Gastrocnemius medialis (tissue), 4 donors: Measurements from ENCODE around the gene CHST8. TPM values are rescaled to one million over a fixed set of nuclear protein-coding genes. Genes with fewer than 3 reads are reported as not detected.

ENCODE experiments used
- ATAC-seq, 2 donors: fragments of 150-250 bp; one replicate each; pipeline ENCODE4 v1.9.1; 2016
- DNase-seq, 2 donors: peaks; one replicate each; pipeline ENCODE4 v3.0.0-alpha.2; 2019
- H3K27ac ChIP-seq, 4 donors: fragments of 200-600 bp; sonication (generic); 1 replicate in 1 of 4; 2 replicates in 3 of 4; pipeline ENCODE4 v1.5.1; 2016 to 2018; ENCODE audit warnings: mild to moderate bottlenecking in 2 of 4, moderate library complexity in 1 of 4
- H3K27me3 ChIP-seq, 3 donors: fragments of 200-600 bp; sonication (generic) in 2 of 3; 1 replicate in 1 of 3; 2 replicates in 2 of 3; pipeline versions ENCODE4 v1.5.1 to v1.6.0; 2016 to 2019; ENCODE audit warnings: mild to moderate bottlenecking in 1 of 3, moderate library complexity in 1 of 3
- H3K36me3 ChIP-seq, 2 donors: fragments of 200-600 bp; sonication (generic) in 1 of 2; one replicate each; pipeline ENCODE4 v1.5.1; 2017 to 2018
- H3K4me1 ChIP-seq, 2 donors: fragments of 200-600 bp; sonication (generic) in 1 of 2; one replicate each; pipeline ENCODE4 v1.5.1; 2016 to 2017; ENCODE audit warnings: mild to moderate bottlenecking in 2 of 2
- H3K4me3 ChIP-seq, 4 donors: fragments of 200-600 bp; sonication (generic) in 3 of 4; 1 replicate in 1 of 4; 2 replicates in 3 of 4; pipeline ENCODE4 v1.5.1; 2016 to 2019; ENCODE audit warnings: mild to moderate bottlenecking in 2 of 4
- H3K9me3 ChIP-seq, 3 donors: fragments of 200-600 bp; sonication (generic) in 2 of 3; 1 replicate in 1 of 3; 2 replicates in 2 of 3; pipeline ENCODE4 v1.5.1; 2016 to 2019
- POLR2A ChIP-seq, 2 donors: fragments of 450-650 bp; IDR thresholded peaks; one replicate each; pipeline ENCODE4 v1.6.1; 2017; ENCODE audit warnings: antibody characterized with exemption in 2 of 2, mild to moderate bottlenecking in 2 of 2, moderate library complexity in 2 of 2
- in situ Hi-C, 4 donors: fragments of 200-750 bp; cut with MboI; loops; one replicate each; pipeline versions ENCODE4 v1.15.0 to v1.8.0; 2017; ENCODE audit warnings: low sequenced_read_pairs in 4 of 4
- intact Hi-C: fragments of 100-400 bp; cut with DNase I; formaldehyde crosslinking; loops from one replicate; pipeline ENCODE4 v1.15.1; 2023; ENCODE audit warnings: low total_unique reads
- total RNA-seq, 4 donors: library from RNA; depleted of rRNA; stranded (reverse); fragments of >200 nt; gene quantifications; one replicate each; pipeline versions ENCODE4 v1.1.0 to v1.2.3, GENCODE V29; 2016
- TF ChIP-seq, protein P1 (sequence below), 5 experiments: fragments of 450-650 bp in 3 of 5; fragments of 200-600 bp in 2 of 5; sonication (generic) in 2 of 5; IDR thresholded peaks in 4 of 5; conservative IDR thresholded peaks in 1 of 5; 1 replicate in 4 of 5; 2 replicates in 1 of 5; pipeline ENCODE4 v1.5.1; 2016 to 2019; ENCODE audit warnings: antibody characterized with exemption in 5 of 5, mild to moderate bottlenecking in 3 of 5, moderate library complexity in 3 of 5

Gene CHST8
- total RNA-seq, 4 donors from 2014 or later = 0.29 to 0.46 TPM; not detected in 2

DNA sequence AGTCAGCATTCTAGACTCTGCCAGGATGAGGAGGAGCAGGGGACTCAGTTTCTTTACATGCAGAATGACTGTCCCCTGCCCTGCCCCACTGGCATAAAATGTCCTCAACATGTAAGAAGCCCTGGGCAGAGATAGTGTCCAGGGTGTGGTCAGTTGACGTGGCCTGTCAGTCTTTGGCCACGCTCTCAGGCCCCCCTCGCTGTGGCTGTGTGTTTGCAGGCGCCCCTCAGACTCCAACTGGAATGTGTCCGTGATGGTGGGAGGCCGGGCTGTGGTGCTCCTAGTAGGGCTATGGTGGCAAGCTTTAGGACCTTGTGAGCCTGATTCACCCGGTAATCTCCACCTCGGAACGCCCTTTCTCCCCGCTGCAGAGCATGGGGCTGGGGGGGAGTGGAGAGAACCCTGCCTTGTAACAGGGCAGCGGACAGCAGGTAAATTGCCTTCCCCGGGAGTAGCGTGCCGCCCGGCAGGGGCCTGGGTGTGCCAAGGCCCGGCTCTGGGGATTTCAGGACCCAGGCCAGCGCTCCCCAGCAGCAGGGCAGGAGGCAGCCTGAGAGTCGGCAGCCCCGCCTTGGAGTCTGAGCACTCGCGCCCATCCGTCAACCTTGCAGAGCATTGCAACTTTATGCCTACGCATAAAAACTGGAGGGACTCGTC, 62.3 kb downstream of the CHST8 start:
- Histone ChIP-seq H3K36me3 (no peaks in the 10 kb centered on the region), H3K4me3 (no peak overlapping the region), H3K27me3 (peaks cover 28 to 32% (median 31%) of the 10 kb centered on the region in 3 donors), H3K27ac (no peak overlapping the region), H3K9me3 (no peaks in the 10 kb centered on the region), H3K4me1 (no peaks in the 10 kb centered on the region)
- DNase-seq (no peak), ATAC-seq (no peak)
- in situ Hi-C loops = no loop called here
- TF ChIP-seq, protein P1, sequence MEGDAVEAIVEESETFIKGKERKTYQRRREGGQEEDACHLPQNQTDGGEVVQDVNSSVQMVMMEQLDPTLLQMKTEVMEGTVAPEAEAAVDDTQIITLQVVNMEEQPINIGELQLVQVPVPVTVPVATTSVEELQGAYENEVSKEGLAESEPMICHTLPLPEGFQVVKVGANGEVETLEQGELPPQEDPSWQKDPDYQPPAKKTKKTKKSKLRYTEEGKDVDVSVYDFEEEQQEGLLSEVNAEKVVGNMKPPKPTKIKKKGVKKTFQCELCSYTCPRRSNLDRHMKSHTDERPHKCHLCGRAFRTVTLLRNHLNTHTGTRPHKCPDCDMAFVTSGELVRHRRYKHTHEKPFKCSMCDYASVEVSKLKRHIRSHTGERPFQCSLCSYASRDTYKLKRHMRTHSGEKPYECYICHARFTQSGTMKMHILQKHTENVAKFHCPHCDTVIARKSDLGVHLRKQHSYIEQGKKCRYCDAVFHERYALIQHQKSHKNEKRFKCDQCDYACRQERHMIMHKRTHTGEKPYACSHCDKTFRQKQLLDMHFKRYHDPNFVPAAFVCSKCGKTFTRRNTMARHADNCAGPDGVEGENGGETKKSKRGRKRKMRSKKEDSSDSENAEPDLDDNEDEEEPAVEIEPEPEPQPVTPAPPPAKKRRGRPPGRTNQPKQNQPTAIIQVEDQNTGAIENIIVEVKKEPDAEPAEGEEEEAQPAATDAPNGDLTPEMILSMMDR (IDR thresholded peaks at IDR 0.05 in 4 of 5, conservative IDR thresholded peaks at IDR 0.05 in 1 of 5) = no peak
- TF ChIP-seq POLR2A (IDR thresholded peaks at IDR 0.05) = no peak
- intact Hi-C loops = no loop called here

DNA sequence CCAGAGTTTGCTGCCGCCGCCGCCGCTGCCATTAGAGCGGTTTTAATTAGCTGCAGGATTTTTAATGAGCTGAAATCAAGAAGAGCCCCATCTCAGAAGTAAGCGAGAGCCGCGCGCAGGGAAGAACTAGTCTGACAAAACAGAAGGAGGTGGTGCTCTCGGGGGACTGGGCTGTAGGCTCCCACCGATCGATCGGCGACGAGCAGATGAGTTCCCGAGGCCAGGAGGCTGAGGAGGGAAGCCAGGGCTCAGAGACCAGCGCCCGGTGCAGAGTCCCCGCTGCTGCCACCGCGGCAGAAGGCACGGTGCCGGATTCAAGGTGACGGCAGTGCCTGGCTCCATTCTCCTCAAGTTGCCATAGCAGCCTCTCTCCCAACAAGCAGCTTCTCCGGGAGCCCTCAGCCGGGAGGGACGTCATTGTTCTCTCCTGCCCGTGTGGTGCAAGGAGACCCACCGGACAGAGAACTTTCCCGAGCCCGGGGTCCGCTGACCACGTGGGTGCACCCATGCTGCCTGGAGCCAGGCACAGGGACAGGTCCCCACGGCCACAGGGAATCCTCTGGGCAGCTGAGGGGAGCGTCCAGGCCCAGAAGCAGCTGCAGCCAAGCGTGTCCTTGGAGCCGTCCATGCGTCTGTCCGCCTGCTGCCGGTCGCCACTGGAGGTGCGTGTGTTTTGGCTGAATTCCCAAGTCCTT, 62.9 kb downstream of the CHST8 start:
- Histone ChIP-seq H3K9me3 (no peaks in the 10 kb centered on the region), H3K27me3 (peaks cover 31 to 33% (median 32%) of the 10 kb centered on the region in 3 donors), H3K36me3 (no peaks in the 10 kb centered on the region), H3K4me1 (no peaks in the 10 kb centered on the region), H3K27ac (no peak overlapping the region), H3K4me3 (no peak overlapping the region)
- ATAC-seq (no peak), DNase-seq (no peak)
- intact Hi-C loops = no loop called here
- in situ Hi-C loops = no loop called here
- no peak for TF ChIP-seq POLR2A (IDR thresholded peaks at IDR 0.05)

DNA sequence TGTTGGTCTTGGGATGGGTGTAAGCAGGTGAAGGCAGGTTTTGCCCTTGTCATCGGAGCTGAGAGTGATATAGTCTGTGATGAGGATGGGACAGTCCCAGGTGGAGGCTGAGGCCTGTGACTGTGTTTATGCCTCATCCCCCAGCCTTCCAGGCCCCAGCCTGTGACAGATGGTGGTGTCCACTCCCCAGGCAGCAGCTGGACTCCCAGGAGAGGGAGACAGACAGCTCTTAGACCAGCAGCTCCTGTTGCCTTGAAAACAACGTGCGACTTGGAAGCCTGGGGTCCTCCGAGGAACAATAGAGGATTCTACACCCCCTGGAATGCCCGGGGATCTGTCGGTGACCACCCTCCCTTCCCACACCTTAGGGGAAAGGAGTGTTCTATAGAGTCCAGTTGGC, 63.8 kb downstream of the CHST8 start:
- Histone ChIP-seq H3K36me3 (no peaks in the 10 kb centered on the region), H3K4me1 (no peaks in the 10 kb centered on the region), H3K27ac (no peak overlapping the region), H3K4me3 (no peak overlapping the region), H3K9me3 (no peaks in the 10 kb centered on the region), H3K27me3 (peaks cover 31 to 33% (median 32%) of the 10 kb centered on the region in 3 donors)
- no peak for ATAC-seq
- in situ Hi-C loops = no loop called here
- no peak for DNase-seq
- TF ChIP-seq, protein P1 (IDR thresholded peaks at IDR 0.05 in 4 of 5, conservative IDR thresholded peaks at IDR 0.05 in 1 of 5) = no peak
- TF ChIP-seq POLR2A (IDR thresholded peaks at IDR 0.05) = no peak
- intact Hi-C loops = no loop called here

DNA sequence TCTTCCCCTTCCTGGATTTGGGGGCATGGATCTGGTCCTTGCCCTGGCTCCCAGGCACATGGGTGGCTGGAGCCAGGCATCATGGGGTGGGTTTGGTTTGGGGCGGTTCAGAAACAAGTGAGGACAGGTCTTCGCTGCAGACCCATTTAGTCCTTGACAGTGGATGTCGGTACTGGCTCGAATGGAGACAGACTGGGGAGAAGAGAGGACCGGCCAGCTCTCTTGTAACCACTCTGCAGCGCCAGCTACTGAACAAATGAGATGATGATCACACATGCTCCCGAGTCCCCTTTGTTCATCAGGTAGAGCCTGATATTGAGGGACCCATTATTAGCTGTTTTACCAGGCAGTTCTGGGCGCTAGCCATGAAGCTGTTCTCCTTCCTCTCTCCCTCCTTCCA, 64.5 kb downstream of the CHST8 start:
- no peak for DNase-seq
- Histone ChIP-seq H3K4me1 (no peaks in the 10 kb centered on the region), H3K27me3 (peaks cover 31 to 33% (median 32%) of the 10 kb centered on the region in 3 donors), H3K36me3 (no peaks in the 10 kb centered on the region), H3K4me3 (no peak overlapping the region), H3K27ac (no peak overlapping the region), H3K9me3 (no peaks in the 10 kb centered on the region)
- TF ChIP-seq POLR2A (IDR thresholded peaks at IDR 0.05) = no peak
- TF ChIP-seq, protein P1 (IDR thresholded peaks at IDR 0.05 in 4 of 5, conservative IDR thresholded peaks at IDR 0.05 in 1 of 5) = no peak
- in situ Hi-C loops = no loop called here
- no peak for ATAC-seq
- intact Hi-C loops = no loop called here

DNA sequence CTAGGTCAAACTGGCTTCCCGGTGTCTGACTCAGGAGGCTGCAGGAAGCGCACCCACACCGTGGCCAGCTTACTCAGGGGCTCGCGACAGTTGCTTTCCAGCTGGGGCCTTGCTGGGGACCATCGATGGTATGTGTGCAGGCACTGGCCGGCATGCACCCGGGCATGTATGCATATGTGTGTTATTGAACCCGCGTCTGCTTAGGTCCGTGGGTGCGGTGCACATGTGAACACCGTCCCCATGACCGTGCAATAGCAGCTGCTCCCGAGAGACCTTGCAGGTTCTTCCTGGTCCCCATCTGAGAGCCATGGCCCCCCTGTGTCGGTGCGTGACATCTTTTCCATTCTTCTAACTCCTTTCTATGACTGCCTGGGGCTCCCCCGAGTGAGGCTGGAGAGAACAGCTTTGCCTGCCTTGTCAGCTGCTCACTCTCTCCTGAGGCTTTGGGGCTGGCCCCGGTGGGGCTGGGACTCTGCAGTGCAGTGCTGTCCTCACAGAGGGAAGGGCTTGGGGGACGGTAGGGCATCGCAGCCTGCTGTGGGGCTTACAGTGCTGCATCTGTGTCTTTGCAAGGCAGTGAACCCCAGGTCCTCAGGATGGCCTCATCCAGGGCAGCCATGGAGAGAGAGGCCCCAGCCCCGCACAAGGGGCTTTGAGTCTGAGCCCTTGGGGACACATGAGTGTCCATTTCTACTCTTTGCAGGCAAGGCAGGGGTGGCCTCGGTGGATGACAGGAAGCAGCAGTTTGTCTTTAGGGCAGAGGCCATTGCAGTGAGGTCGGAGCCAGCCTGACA, 65.1 kb downstream of the CHST8 start:
- Histone ChIP-seq H3K36me3 (no peaks in the 10 kb centered on the region), H3K27ac (no peak overlapping the region), H3K9me3 (no peaks in the 10 kb centered on the region), H3K27me3 (peaks cover 31 to 33% (median 32%) of the 10 kb centered on the region in 3 donors), H3K4me3 (no peak overlapping the region), H3K4me1 (no peaks in the 10 kb centered on the region)
- in situ Hi-C loops (no loop called here), intact Hi-C loops (no loop called here)
- ATAC-seq (no peak), DNase-seq (no peak)
- no peak for TF ChIP-seq POLR2A (IDR thresholded peaks at IDR 0.05)
- TF ChIP-seq, protein P1 (IDR thresholded peaks at IDR 0.05 in 4 of 5, conservative IDR thresholded peaks at IDR 0.05 in 1 of 5) = no peak
